IPS DF 4.7 (cell line): Measurements from ENCODE around the gene DDX19B.
"Not testable (repeated sequence)": the region's sequence is repeated elsewhere in the genome, so short reads cannot be mapped to it uniquely, and the experiment has no call there.

Experiments
- DNase-seq: peaks from one replicate; pipeline ENCODE4 v3.0.0-alpha.2; 2013; ENCODE audit warnings: low spot score; ENCODE audit errors: extremely low read depth

The DDX19B gene

DNA sequence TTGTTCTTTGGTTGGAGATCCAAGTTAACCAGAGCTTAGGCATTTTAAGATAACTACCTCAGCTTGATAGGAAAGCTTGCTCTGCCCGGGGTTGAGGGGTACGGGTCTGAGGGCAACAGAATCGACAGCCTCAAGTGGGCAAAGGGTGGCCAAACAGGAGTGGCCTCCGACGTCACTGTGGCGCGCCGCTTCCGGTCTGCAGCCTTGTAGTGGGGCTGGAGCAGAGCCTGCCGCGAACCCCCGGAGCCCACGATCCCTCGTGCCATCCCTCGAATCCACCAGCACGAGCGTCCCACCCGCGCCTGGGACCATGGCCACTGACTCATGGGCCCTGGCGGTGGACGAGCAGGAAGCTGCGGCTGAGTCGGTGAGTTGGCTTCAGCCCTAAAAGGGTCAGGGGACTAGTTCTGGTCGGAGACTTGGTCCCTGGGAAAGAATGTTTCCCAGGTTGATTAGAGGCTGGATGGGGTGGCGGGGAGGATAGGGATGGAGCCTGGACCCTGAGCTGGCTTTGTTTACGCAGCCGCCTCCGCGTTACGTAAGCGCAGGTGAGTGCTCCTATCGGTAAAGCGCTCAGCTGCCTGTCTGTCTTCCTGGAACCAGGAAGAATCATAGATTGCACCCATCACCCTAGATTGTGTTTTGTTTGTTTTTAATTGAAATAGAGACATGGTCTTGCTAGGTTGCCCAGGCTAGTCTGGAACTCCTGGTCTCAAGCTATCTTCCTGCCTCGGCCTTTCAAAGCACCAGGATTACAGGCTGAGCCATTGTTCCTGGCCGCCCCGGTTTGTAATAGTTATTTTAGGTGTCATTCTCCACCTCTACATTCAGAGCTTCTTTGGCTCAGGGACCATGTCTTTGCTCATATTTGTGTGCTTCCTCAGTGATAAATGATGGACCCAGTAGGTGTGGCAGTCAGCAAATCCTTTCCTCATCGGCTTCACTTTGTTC lies at the start of gene DDX19B:
TSS of gene DDX19B (plus strand) at position 199 of the 951 bp plus-strand sequence. CDS start at position 311, 112 bp downstream.
- no peak for DNase-seq

DNA sequence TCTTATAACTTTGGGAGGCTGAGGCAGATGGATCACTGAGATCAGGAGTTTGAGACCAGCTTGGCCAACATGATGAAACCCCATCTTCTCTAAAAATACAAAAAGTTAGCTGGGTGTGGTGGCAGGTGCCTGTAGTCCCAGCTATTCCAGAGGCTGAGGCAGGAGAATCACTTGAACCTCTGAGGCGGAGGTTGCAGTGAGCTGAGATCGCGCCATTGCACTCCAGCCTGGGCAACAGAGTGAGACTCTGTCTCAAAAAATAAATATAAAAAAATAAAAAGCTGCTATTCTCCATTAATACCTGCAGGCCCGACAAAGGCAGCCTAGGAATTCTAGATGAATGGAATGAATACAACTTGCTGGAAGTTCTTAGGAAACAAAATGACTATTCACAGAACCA lies 49.3 kb upstream of the DDX19B start:
- DNase-seq, result not testable (repeated sequence)

DNA sequence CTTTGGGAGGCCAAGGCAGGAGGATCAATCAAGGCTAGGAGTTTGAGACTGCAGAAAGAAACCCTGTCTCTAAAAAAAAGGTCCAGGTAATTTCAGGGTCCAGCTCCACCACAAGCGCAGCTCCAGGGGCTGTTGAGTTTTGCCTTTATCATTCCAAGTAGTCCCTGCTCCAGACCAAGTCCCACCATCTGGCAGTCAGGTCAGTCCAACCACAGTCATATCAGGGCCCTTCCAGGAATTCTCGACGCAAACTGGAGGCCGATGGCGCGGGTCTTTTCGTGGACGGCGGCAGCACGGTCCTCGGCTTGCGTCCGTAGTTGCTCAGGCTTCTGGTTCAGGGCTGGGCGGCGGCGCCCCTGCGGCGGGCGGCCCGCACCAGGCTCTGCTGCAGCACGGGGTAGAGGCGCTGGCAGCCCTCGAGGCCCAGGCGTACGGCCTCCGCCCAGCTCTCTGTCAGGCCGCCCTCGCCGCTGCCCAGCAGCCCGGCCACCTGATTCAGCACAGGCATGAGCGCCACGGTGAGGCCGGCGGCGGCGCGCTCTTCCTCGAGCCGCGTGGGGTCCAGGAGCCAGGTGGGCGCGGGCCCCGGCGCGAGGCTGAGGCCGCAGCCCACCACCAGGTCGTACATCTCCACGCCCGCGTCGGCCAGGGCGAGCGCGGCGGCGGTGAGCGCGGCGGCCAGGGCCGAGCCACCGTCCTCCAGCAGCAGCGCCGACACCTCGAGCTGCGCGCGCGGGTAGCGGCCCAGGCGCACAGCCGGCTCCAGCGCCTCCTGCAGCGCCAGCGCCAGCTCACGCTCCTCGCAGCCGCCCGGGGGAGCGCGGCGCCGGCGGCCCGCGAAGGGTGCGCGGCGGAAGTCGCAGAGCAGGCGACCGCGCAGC lies 48.0 kb upstream of the DDX19B start:
- no peak for DNase-seq

DNA sequence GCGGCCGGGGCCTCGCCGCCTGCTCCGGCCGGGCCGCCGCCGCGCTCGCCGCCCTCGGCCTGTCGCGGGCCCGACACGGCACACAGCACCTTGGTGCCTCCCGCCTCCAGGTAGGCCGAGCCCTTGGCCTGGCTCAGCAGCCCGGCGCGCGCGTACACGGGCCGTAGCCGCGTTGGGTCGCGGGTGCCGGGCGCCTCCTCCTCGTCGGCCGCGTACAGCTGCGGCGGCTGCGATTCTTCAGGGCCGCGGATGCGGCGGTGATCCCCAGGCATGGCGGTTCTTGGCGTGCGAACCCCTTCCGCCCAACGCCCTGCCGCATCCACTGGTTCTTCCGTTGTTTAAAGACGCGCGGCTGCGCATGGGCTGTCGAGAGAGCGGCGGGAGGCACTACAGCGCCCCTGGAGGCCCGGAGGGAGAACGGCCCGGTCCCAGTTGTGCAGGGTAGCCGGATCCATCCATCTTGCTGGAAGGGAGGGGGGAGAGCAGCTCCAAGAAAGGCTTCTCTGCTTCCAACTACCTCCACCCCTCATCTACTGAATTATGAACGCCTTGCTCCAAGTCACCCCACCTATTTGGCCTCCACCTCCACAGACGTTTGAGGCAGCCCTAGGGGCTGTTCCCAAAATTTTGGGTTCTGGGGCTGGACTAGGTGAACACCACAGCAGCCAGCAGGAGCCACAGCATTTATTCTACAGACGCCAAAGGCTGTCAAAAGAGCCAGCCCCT lies 47.2 kb upstream of the DDX19B start, which contains the start of gene EXOSC6:
TSS of gene EXOSC6 (minus strand) at position 312 of the 726 bp plus-strand sequence. CDS start at position 272, 40 bp downstream.
- no peak for DNase-seq

DNA sequence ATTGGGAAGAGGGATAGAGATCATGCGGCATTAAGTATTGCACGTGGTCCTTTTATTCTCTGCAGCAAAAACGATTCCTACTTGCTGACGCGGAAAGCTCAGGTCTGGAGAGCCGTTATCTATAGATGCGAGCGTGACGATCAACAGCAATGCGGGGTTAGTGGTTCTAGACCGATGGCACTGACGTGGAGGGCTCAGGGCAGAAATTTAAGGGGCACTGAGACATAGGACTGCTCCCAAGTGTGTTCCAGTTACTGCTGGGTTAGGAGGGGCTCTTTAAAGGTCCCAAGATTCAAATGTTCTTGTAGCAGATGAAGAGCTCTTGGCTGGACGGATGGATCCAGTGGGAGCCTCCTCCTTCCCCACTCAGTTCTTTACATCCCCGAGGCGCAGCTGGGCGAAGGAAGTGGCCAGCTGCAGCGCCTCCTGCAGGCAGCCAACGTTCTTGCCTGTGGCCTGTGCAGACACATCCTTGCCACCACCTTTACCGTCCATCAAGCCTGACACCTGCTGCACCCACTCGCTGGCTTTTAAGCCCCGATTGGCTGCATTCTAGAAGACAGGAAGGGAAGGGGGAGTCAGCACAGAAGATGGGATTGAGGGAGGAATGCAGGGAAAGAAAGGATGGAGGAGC lies 46.5 kb upstream of the DDX19B start:
- no peak for DNase-seq

DNA sequence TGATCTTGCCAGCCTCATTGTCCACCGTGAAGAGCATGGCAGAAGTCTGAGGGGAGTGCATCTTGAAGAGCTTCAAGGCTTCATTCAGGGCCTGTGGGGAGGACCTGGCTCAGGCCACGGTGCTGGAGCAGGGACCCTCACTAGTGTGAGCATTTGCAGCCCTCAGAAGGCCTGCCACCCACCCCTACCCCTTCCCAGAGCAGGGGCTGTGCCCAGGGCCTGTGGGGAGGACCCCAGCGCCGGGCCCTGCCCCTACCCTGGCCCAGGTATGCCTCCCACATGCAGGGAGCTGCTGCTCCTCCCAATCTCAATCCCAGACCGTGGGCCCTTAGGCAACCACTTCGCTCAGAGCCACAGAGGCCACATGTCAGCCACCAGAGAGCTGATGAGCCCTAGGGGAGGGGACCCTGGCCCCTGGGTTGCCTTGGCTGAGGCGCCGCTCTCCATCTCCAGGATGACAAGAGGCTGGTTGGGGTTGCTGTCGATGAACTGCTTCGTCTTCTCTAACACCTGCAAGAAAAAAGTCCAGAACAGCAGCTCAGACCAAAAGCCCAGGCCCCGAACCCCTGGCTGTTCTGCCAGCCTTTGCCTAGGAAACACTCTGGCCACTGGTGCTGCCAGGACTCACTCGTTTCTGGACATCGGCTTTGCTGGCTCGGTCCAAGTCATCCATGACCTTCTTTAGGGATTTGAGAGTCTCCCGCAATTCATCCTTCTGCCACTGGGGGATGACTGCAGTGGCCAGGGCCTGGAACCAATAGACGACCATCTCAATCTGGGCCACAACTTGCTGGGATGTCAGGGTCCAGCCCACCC lies 45.5 kb upstream of the DDX19B start:
- no peak for DNase-seq

DNA sequence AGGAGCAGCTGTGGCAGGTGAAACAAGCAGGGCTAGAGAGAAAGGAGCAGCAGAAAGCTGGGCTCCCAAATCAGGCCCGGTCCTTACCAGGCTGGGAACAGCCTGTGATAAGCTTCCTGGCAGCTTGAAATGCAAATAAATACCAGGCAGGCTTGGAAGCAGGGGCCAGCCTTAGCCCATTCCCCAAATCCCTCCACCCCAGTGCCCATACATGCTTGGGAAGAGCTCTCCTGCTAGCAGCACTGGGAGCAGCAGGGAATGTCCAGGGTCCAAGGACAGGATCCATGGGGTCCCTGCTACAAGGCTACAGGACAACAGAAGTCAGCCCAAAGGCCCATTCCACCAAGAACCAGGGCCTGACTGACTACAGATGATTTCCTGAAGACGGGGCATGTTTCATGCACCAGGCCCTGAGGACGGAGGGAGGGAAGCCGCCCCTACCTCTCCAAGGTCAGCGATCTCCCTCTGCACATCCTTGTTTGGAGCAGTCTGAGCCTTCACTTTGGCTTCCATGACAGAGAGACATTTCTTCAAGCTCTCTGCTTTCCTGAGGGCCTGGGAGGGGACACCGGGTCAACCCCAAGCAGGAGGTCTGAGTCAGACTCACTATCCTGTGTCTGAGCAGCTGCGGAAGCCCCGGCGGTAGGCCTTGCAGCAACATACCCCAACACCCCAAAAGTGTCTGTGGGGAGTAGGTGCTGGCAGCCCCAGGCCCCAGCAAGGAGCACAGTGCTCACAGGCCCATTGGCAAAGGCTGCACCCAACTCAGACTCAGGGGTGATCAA lies 44.6 kb upstream of the DDX19B start:
- DNase-seq, result no peak

DNA sequence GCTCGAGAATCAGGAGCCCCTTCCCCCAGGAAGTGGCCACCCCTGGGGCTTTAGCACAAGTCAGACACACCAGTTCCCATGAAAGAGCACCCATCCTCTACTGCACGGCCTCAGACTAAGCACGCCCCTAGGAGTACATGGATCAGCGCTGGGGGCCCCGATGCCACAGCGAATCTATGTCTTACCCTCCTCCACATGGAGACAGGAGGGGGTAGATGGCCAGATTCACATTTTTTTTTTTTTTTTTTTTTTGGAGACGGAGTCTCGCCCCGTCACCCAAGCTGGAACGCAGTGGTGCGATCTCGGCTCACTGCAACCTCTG lies 44.1 kb upstream of the DDX19B start:
- no peak for DNase-seq

DNA sequence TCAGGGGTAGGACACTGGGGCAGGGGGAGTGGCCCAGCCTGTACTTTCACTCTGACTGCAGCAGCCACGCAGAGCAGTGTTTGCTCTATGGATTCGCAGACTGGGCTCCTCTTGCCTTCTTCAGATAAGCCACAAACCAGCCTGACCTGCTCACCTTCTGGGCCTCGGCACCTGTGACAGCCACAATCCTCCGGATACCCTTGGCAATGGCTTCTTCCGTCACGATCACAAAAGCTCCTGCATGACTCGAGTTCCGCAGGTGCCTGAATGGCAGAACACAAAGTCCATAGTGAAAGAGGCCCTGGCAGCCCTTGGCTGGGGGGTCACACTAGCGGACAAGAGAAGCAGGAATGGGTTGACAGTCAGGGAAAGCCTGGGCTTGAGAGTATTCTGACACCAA lies 43.4 kb upstream of the DDX19B start:
- no peak for DNase-seq

DNA sequence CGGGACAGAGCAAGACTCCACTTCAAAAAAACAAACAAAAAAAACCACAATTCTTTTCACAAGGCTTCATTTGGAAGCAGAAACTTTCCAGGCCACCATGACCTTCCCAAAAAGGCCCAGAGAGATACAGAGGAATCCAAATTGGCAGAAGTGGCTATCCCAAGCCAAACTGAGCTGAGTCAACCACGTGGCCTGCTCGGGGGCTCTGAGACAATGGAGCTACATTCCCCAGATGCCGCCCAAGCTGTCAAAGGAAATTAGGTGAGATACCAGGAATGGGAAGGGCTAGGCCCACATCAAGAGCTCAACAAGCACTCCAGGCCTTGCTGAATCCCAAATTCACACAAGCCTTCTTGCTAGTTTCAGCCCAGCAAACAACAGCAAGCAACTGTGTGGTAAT lies 41.6 kb upstream of the DDX19B start:
- DNase-seq, result no peak

DNA sequence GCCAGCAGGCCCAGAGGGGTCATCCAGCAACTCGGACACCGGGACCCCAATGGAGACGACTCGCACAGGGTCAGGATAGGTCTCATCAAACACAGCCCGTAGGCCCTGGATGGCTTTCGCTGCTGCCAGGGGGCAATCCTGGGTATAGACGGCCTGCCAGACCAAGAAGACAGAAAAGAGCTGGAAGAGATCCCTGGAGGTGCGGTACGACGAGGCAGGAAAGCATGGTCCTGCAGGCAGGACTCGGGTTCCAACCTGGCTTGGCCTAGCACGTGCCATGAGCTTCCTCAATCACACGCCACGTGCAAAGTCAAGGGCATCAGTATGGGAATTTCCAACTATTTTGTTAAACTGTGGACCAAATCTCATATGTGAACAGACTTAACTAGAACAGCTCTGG lies 40.9 kb upstream of the DDX19B start:
- DNase-seq, result no peak

DNA sequence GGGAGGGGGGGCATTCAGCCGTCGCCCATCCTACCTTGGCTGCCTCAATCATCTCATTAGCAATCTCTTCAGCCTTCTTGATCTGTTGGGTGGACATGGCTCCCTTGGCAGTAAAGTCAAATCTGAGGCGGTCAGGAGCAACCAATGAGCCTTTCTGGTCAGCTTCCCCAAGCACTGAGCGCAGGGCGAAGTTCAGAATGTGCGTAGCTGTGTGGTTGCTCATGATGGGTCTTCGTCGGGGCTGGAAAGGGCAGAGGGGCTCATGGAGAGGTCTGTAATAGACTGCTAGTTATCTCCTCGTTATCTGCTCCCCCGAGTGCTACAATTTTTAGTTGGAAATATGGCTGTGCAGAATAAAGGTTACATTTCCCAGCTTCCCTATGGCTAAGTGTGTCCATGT lies 40.0 kb upstream of the DDX19B start:
- no peak for DNase-seq

DNA sequence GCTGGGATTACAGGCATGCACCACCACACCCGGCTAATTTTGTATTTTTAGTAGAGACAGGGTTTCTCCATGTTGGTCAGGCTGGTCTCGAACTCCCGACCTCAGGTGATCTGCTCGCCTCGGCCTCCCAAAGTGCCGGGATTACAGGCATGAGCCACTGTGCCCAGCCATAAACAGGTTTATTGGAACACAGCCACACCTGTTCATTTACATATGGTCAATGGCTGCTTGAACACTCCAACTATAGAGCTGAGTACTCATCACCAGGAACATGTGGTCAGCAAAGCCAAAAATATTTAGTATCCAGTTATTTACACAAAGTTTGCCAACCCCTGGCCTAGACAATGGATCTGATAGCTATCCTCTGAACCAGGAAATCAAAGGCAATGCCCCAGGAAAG lies 39.1 kb upstream of the DDX19B start:
- DNase-seq, result not testable (repeated sequence)

DNA sequence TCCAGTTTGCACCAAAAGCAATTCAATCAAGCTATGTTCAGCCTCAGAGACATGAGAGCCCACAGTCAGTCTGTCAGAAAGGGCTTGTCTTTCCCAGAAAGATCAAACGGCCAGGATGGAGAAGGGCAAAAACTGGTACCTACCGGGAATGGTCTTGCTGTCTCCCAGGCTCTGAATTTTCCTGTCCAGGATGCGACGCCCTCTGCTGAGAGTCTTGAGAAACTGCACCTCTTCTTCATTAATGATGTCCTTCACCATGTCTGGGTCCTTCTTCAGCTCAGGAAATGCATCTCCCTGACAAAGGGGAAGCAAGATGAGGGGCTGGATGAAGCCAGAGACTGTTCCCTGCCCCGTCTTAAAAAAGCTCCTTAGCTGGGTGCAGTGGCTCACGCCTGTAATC lies 31.5 kb upstream of the DDX19B start:
- DNase-seq, result no peak

DNA sequence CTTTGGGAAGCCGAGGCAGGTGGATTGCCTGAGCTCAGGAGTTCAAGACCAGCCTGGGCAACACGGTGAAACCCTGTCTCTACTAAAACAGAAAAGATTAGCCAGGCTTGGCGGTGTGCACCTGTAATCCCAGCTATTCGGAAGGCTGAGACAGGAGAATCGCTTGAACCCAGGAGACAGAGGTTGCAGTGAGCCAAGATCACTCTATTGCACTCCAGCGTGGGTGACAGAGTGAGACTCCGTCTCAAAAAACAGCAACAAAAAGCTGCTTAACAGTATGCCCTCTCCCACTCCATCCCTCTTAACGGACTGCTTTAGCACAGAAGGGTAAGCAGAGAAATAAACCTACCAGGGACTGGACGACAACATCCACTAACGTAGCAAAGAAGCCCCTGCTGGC lies 31.1 kb upstream of the DDX19B start:
- DNase-seq, result not testable (repeated sequence)

DNA sequence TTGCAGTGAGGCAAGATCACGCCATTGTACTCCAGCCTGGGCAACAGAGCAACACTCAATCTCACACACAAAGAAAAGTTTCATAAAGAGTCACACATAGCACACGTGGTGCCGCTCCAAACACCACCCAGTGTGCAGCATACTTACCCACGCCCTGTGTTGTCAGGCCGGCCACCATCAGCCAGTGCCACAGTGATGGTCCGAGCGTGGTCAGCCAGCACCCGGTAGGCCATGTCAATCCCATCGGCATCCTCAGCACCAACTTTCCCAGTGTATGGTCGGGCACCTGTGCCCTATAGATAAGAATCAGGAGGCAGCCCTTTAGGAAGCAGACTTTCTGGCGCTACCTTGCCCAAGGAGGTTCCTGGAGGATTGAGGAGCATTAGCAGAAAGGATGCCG lies 29.5 kb upstream of the DDX19B start:
- DNase-seq, result no peak

DNA sequence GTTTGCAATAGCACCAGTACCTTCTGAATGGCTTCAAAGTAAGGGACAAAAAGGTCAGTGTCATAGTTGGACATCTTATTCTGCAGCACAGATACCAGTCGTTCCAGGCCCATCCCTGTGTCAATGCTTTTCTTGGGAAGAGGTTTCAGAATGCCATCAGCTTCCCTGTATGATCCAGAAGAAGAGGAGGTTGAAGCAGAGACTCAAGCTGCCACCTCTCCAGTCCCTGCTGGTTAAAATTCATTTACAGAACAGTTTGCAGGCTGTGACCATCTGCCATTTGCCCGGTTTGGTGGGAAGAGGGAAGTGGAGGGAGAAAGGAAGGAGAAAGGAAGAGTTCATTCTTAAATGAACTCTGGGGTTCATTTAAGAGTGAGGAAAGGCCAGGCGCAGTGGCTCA lies 28.8 kb upstream of the DDX19B start:
- no peak for DNase-seq

DNA sequence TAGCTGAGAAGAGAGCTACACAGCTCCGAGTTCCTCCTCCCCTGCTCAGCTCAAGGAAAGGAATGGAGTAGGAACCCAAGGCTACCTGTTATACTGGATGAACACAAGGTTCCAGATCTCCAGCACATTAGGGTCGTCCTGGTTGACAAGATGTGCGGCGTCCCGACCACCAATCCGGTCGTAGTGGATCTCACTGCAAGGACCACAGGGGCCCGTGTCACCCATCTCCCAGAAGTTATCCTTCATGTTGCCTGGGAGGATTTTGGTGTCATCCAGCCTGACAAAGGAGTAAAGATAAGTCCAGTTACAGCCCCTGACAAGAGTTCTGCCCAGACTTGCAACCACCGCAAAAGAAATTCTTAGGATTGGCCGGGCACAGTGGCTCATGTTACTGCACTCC lies 27.3 kb upstream of the DDX19B start:
- no peak for DNase-seq

DNA sequence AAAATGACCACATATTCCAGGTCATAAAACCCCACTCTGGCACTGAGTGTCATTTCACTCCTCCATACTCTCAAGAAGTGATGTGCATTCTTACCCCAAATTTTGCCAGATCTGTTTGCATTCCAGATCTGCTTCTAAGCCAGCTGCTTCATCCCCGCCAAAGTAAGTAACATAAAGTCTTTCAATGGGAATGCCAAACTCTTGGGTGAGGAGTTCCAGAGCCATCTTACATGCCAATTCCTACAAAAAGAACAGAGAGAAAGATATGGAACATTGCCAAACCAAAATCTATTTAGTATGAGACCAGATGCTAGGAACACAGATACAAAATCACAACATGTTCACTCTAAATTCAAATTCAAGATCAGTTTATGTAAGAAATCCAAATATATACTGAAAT lies 22.6 kb upstream of the DDX19B start:
- no peak for DNase-seq
